SH-SY5Y (cell line): Measurements from ENCODE around the gene PPP1R14B.

Source experiments
- GATA2 ChIP-seq: IDR thresholded peaks from 2 replicates; pipeline ENCODE4 v1.6.1; 2011; ENCODE audit warnings: mild to moderate bottlenecking, low read depth, low read length
- GATA3 ChIP-seq: IDR thresholded peaks from 2 replicates; pipeline ENCODE4 v1.6.1; 2011; ENCODE audit warnings: low read depth, mild to moderate bottlenecking, low read length, moderate library complexity

PPP1R14B gene

DNA sequence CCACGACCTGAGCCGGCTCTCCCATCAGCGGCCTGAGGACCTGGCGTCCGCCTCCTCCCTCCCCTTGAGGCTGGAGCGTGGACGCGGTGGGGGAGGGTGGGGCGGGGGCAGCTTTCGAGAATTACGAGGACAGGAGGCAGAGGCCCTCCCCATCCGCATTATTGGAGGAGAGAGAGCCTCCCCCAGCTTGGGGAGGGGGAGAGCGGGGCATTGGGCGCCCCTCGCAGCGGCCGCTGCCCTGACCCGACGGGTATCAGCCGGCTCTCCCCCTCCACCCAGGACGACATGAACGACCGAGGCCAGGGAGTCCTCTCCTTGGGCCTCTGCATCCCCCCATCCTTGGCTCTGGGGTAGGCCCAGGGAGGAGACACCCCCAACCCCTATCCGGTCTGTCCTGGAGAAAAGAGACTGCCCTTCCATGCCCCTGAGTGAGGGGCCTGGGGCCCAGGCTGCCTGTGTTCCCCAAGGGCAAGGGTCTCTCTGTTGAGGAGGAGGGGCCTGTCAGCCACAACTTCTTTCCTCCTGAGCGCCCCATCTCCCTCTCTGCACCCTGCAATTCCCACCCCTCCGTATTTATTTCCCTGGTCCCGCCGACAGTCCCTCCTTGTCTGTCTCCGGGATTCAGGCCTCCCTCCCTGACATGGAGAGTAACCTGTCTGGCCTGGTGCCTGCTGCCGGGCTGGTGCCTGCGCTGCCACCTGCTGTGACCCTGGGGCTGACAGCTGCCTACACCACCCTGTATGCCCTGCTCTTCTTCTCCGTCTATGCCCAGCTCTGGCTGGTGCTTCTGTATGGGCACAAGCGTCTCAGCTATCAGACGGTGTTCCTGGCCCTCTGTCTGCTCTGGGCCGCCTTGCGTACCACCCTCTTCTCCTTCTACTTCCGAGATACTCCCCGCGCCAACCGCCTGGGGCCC lies 39.4 kb upstream of the PPP1R14B start:
- TF ChIP-seq GATA3 (no peak), GATA2 (no peak)

- peak; percentile 63 for TF ChIP-seq GATA2
- TF ChIP-seq GATA3, result no peak
These were observed 38.5 kb upstream of the PPP1R14B start, which contains the start of gene GPR137 for GRCh38 chr11:64284962-64285884. Gene GPR137, plus strand, starts transcription at chr11:64285848. Its CDS starts 677 bp downstream, at chr11:64286525.

- TF ChIP-seq GATA3, result no peak
- TF ChIP-seq GATA2, result no peak
These were observed 37.6 kb upstream of the PPP1R14B start, which contains the start of gene BAD for GRCh38 chr11:64284048-64284961. Gene BAD, minus strand, starts transcription at chr11:64284665. Its CDS starts 297 bp downstream, at chr11:64284368.

DNA sequence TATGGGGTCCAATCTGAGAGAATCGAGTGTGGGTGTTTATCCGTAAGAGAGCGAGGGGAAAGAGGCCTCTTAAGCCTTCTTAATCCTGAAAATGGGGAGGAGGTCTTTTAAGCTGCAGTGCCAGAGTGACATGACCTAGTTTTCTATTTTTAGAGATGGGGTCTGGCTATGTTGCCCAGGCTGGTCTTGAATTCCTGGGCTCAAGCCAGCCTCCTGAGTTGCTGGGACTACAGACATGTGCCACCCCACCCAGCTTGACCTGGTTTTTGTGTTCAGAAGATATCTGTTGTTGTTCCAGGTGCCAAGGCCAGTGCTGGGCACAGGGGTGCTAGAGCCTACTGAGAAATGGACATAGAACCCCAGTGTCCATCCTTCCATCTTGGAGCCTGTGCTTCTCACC lies 36.3 kb upstream of the PPP1R14B start:
- no peak for TF ChIP-seq GATA3
- no peak for TF ChIP-seq GATA2

DNA sequence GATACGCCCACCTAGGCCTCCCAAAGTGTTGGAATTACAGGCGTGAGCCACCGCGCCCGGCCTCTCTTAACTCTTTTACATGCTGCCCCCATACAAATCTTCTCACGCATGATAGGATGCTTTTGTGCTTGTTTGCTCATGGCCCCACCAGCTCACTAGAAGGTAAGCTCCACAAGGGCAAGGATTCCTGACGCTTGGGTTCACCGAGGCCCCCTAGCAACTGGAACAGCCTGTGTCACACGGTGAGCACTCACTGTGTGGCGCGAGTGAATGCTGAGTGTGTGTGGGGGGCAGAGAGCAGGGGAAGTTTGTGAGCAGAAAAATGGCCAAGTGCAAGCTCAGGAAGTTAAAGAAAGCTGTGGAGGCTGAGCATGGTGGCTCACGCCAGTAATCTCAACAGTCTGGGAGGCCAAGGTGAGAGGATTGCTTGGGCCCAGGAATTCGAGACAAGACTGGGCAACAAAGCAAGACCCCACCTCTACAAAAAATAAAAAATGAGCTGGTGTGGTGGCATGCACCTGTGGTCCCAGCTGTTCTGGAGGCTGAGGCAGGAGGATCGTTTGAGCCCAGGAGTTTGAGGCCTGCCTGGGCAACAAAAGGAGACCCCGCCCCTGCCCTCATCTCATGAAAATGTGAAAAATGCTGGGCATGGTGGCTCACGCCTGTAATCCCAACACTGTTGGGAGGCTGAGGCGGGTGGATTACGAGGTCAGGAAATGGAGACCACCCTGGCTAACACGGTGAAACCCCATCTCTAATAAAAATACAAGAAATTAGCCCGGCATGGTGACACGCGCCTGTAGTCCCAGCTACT lies 35.4 kb upstream of the PPP1R14B start:
- TF ChIP-seq GATA3, result no peak
- TF ChIP-seq GATA2, result no peak

- TF ChIP-seq GATA2, result no peak
- TF ChIP-seq GATA3, result no peak
These were observed 31.9 kb upstream of the PPP1R14B start for GRCh38 chr11:64278576-64279190.

GRCh38 chr11:64276653-64277431 lies 30.1 kb upstream of the PPP1R14B start:
- TF ChIP-seq GATA2 (no peak), GATA3 (no peak)

DNA sequence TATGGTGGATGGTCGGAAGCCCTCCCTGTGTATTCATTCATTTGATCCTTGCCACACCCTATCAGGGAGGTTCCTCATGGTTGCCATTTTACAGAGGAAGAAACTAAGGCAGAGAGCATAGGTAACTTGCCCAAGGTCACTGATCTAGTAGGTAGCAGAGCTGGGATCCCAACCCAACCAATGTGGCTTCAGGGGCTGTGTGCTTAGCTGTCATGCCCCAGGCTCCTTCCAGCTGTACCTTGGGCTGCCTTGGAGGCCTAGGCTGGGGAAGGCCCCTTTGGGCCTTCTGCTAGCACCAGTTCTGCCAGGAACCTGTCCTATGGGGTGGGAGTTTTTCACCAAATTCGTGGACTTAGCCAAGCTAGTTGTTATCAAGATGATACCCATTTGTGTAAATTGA lies 29.1 kb upstream of the PPP1R14B start:
- TF ChIP-seq GATA2, result no peak
- TF ChIP-seq GATA3, result no peak

GRCh38 chr11:64275031-64275800 lies 28.5 kb upstream of the PPP1R14B start:
- TF ChIP-seq GATA2, result no peak
- no peak for TF ChIP-seq GATA3

GRCh38 chr11:64269540-64270220 lies 22.9 kb upstream of the PPP1R14B start:
- TF ChIP-seq GATA3 (no peak), GATA2 (no peak)
